Measurements from ENCODE around the gene PHYHD1. TPM values are rescaled to one million over a fixed set of nuclear protein-coding genes. Genes with fewer than 3 reads are reported as not detected.
"Not testable (repeated sequence)": the region's sequence is repeated elsewhere in the genome, so short reads cannot be mapped to it uniquely, and the experiment has no call there.

The PHYHD1 gene
- polyA plus RNA-seq, 4 donors = 39.0 to 71.7 (median 51.0) TPM

- DNase-seq (ENCODE audit: low read depth in 4 of 4, low spot score in 3 of 4) = peak; percentile 82 to 89 (median 88)
Measured at GRCh38 chr9:128947527-128948301, 26.9 kb downstream of the PHYHD1 start, which contains the start of the genes DOLK and NUP188. TSS of gene DOLK (minus strand) at chr9:128947603. CDS start at chr9:128947303, 300 bp downstream. TSS of gene NUP188 (plus strand) at chr9:128947699. CDS start at chr9:128947720, 21 bp downstream.

DNA sequence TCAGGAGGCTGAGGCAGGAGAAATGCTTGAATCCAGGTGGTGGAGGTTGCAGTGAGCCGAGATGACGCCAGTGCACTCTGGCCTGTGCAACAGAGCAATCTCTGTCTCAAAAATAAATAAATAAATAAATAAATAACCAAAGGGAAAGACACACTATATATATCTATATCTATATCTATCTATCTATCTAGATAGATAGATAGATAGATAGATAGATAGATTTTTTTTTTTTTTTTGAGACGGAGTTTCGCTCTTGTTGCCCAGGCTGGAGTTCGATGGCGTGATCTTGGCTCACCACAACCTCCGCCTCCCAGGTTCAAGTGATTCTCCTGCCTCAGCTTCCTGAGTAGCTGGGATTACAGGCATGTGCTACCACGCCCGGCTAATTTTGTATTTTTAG, 40.6 kb downstream of the PHYHD1 start:
- not testable (repeated sequence) for DNase-seq (ENCODE audit: low read depth in 4 of 4, low spot score in 3 of 4)

- DNase-seq (ENCODE audit: low read depth in 4 of 4, low spot score in 3 of 4) = no peak
Measured at GRCh38 chr9:128969491-128969890, 48.7 kb downstream of the PHYHD1 start.

DNA sequence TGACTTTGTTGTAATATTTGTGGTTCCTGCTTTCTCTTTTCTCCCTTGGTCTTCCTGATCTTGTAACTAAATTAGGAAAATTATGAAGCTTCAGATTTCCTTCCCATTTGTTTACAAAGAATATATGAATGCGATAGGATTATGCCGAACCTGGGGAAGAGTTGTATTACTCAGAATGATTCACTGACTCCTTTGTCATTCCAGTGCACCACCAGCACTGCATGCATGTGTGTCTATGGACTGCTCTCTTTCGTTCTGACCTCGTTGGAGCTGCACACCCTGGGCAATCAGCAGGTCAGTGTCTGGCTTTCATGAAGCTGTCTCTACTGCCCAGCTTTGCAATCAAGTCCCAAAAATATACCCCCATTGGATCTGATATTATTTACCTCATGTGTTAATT, 52.2 kb downstream of the PHYHD1 start:
- DNase-seq (ENCODE audit: low read depth in 4 of 4, low spot score in 3 of 4) = no peak

- no peak for DNase-seq (ENCODE audit: low read depth in 4 of 4, low spot score in 3 of 4)
Measured at GRCh38 chr9:128979111-128979510, 58.3 kb downstream of the PHYHD1 start.

- DNase-seq (ENCODE audit: low read depth in 4 of 4, low spot score in 3 of 4) = no peak
Measured at GRCh38 chr9:128983536-128983935, 62.8 kb downstream of the PHYHD1 start.

GRCh38 chr9:128986671-128987070, 65.9 kb downstream of the PHYHD1 start:
- DNase-seq (ENCODE audit: low read depth in 4 of 4, low spot score in 3 of 4) = no peak

GRCh38 chr9:128987805-128988204, 67.0 kb downstream of the PHYHD1 start:
- DNase-seq (ENCODE audit: low read depth in 4 of 4, low spot score in 3 of 4) = no peak

Other genes with a start within 250 kb of the PHYHD1 start
- gene SET, start 231.8 kb upstream of the PHYHD1 start, polyA plus RNA-seq (ENCODE audit: insufficient read length in 4 of 4) = 100 to 1,000 TPM; 466 to 785 (median 628) TPM
- gene PKN3, start 218.5 kb upstream of the PHYHD1 start, polyA plus RNA-seq (ENCODE audit: insufficient read length in 4 of 4) = 10 to 100 TPM in 1 of 4 donors, 1 to 10 TPM in 3; 5.9 to 14.8 (median 9.2) TPM
- gene ZDHHC12, start 196.9 kb upstream of the PHYHD1 start, polyA plus RNA-seq (ENCODE audit: insufficient read length in 4 of 4) = 10 to 100 TPM in 3 of 4 donors, 1 to 10 TPM in 1; 5.6 to 23.0 (median 17.0) TPM
- gene ZER1, start 149.1 kb upstream of the PHYHD1 start, polyA plus RNA-seq (ENCODE audit: insufficient read length in 4 of 4) = 10 to 100 TPM; 28.6 to 39.9 (median 31.3) TPM
- gene TBC1D13, start 133.7 kb upstream of the PHYHD1 start, polyA plus RNA-seq (ENCODE audit: insufficient read length in 4 of 4) = 10 to 100 TPM; 32.6 to 40.0 (median 35.8) TPM
- gene ENDOG, start 102.5 kb upstream of the PHYHD1 start, polyA plus RNA-seq (ENCODE audit: insufficient read length in 4 of 4) = 10 to 100 TPM in 1 of 4 donors, 1 to 10 TPM in 3; 4.5 to 16.8 (median 7.3) TPM
- 10 to 100 TPM; 27.3 to 50.2 (median 38.5) TPM for gene SPOUT1, start 91.2 kb upstream of the PHYHD1 start, polyA plus RNA-seq (ENCODE audit: insufficient read length in 4 of 4)
- 10 to 100 TPM in 3 of 4 donors, 1 to 10 TPM in 1; 5.3 to 31.2 (median 19.8) TPM for gene KYAT1, start 39.0 kb upstream of the PHYHD1 start, polyA plus RNA-seq (ENCODE audit: insufficient read length in 4 of 4)
- 10 to 100 TPM; 24.1 to 30.7 (median 27.3) TPM for gene LRRC8A, start 38.8 kb upstream of the PHYHD1 start, polyA plus RNA-seq (ENCODE audit: insufficient read length in 4 of 4)
- 10 to 100 TPM; 12.3 to 17.3 (median 16.0) TPM for gene DOLK, start 26.6 kb downstream of the PHYHD1 start, polyA plus RNA-seq (ENCODE audit: insufficient read length in 4 of 4)
- 10 to 100 TPM; 32.0 to 53.5 (median 41.4) TPM for gene NUP188, start 26.7 kb downstream of the PHYHD1 start, polyA plus RNA-seq (ENCODE audit: insufficient read length in 4 of 4)
- 100 to 1,000 TPM in 3 of 4 donors, 10 to 100 TPM in 1; 72.1 to 201 (median 105) TPM for gene SH3GLB2, start 107.3 kb downstream of the PHYHD1 start, polyA plus RNA-seq (ENCODE audit: insufficient read length in 4 of 4)
- gene MIGA2, start 115.6 kb downstream of the PHYHD1 start, polyA plus RNA-seq (ENCODE audit: insufficient read length in 4 of 4) = 10 to 100 TPM; 13.2 to 33.5 (median 17.5) TPM
- gene DOLPP1, start 160.1 kb downstream of the PHYHD1 start, polyA plus RNA-seq (ENCODE audit: insufficient read length in 4 of 4) = 10 to 100 TPM; 14.3 to 25.3 (median 20.0) TPM
- gene CRAT, start 189.8 kb downstream of the PHYHD1 start, polyA plus RNA-seq (ENCODE audit: insufficient read length in 4 of 4) = 10 to 100 TPM; 30.4 to 47.9 (median 37.1) TPM
- 100 to 1,000 TPM in 3 of 4 donors, 10 to 100 TPM in 1; 94.0 to 126 (median 105) TPM for gene PTPA, start 190.4 kb downstream of the PHYHD1 start, polyA plus RNA-seq (ENCODE audit: insufficient read length in 4 of 4)